Fibroblast of lung (primary cell): ENCODE data around the gene SMTN. TPM values are rescaled to one million over a fixed set of nuclear protein-coding genes. Genes with fewer than 3 reads are reported as not detected.

ENCODE experiments used
- DNase-seq, 2 donors: peaks; one replicate each; pipeline versions ENCODE4 v3.0.0 to v3.0.0-alpha.2; 2010; ENCODE audit warnings: low read depth in 2 of 2
- H2AFZ ChIP-seq: 2 replicates; pipeline ENCODE4 v1.5.1; 2012; ENCODE audit warnings: low read length, control low read depth, inconsistent platforms
- H3K27ac ChIP-seq: 2 replicates; pipeline ENCODE4 v1.5.1; 2011; ENCODE audit warnings: low read length, control low read depth; ENCODE audit not compliant: insufficient read depth
- H3K27me3 ChIP-seq: 2 replicates; pipeline ENCODE4 v1.5.1; 2011; ENCODE audit warnings: mild to moderate bottlenecking, low read length; ENCODE audit not compliant: control insufficient read depth, insufficient read depth
- H3K36me3 ChIP-seq: 2 replicates; pipeline ENCODE4 v1.5.1; 2011; ENCODE audit warnings: low read length; ENCODE audit not compliant: control insufficient read depth, insufficient read depth
- H3K4me1 ChIP-seq: 2 replicates; pipeline ENCODE4 v1.5.1; 2011; ENCODE audit warnings: low read length; ENCODE audit not compliant: control insufficient read depth, insufficient read depth; ENCODE audit errors: extremely low read depth
- H3K4me2 ChIP-seq: 2 replicates; pipeline ENCODE4 v1.5.1; 2011; ENCODE audit warnings: low read length, control low read depth; ENCODE audit not compliant: insufficient read depth; ENCODE audit errors: extremely low read depth
- H3K4me3 ChIP-seq, 4 experiments: fragments of 200-600 bp in 1 of 4; sonication (generic) in 1 of 4; replicated peaks in 1 of 4; 2 replicates each; pipeline ENCODE4 v1.5.1; 2011 to 2016; ENCODE audit warnings: low read length in 4 of 4, low read depth in 3 of 4, mild to moderate bottlenecking in 3 of 4, control low read depth in 2 of 4, inconsistent platforms in 1 of 4, mixed read lengths in 1 of 4; ENCODE audit not compliant: insufficient read depth in 1 of 4; ENCODE audit errors: control extremely low read depth in 1 of 4
- H3K79me2 ChIP-seq: 2 replicates; pipeline ENCODE4 v1.5.1; 2012; ENCODE audit warnings: mild to moderate bottlenecking, low read length, inconsistent platforms; ENCODE audit not compliant: control insufficient read depth, insufficient read depth
- H3K9ac ChIP-seq: 2 replicates; pipeline ENCODE4 v1.5.1; 2011; ENCODE audit warnings: mild to moderate bottlenecking, low read length, control low read depth; ENCODE audit not compliant: insufficient read depth
- H3K9me3 ChIP-seq: 2 replicates; pipeline ENCODE4 v1.5.1; 2012; ENCODE audit warnings: low read depth, low read length; ENCODE audit not compliant: control insufficient read depth, insufficient read depth
- H4K20me1 ChIP-seq: 2 replicates; pipeline ENCODE4 v1.5.1; 2011; ENCODE audit warnings: low read length; ENCODE audit not compliant: control insufficient read depth, insufficient read depth; ENCODE audit errors: extremely low read depth
- EZH2 ChIP-seq: IDR thresholded peaks from 2 replicates; pipeline ENCODE4 v1.5.1; 2012; ENCODE audit warnings: low read length, control low read depth, mild to moderate bottlenecking; ENCODE audit errors: missing control alignments
- polyA plus RNA-seq, 2 donors: library from polyadenylated mRNA; depleted of rRNA in 1 of 2; stranded (reverse) in 1 of 2; unstranded in 1 of 2; fragments of >200 nt; gene quantifications; 2 replicates each; pipeline ENCODE4 v1.2.1, GENCODE V29; 2011 to 2012; ENCODE audit warnings: missing spikeins in 1 of 2
- total RNA-seq: library from RNA; depleted of rRNA; stranded (reverse); fragments of >200 nt; gene quantifications from 2 replicates; pipeline ENCODE4 v1.2.1, GENCODE V29; 2014
- TF ChIP-seq, protein P1 (sequence below), 2 donors: IDR thresholded peaks in 1 of 2; conservative IDR thresholded peaks in 1 of 2; 1 replicate in 1 of 2; 2 replicates in 1 of 2; pipeline ENCODE4 v1.5.1; 2011 to 2012; ENCODE audit warnings: low read length in 2 of 2, control low read depth in 1 of 2, inconsistent platforms in 1 of 2, low read depth in 1 of 2, mild to moderate bottlenecking in 1 of 2

Gene SMTN
- total and polyA plus RNA-seq, 2 donors (not counting 1 experiment from before 2014, with no cell fraction given), result 43.7 to 95.1 TPM

DNA sequence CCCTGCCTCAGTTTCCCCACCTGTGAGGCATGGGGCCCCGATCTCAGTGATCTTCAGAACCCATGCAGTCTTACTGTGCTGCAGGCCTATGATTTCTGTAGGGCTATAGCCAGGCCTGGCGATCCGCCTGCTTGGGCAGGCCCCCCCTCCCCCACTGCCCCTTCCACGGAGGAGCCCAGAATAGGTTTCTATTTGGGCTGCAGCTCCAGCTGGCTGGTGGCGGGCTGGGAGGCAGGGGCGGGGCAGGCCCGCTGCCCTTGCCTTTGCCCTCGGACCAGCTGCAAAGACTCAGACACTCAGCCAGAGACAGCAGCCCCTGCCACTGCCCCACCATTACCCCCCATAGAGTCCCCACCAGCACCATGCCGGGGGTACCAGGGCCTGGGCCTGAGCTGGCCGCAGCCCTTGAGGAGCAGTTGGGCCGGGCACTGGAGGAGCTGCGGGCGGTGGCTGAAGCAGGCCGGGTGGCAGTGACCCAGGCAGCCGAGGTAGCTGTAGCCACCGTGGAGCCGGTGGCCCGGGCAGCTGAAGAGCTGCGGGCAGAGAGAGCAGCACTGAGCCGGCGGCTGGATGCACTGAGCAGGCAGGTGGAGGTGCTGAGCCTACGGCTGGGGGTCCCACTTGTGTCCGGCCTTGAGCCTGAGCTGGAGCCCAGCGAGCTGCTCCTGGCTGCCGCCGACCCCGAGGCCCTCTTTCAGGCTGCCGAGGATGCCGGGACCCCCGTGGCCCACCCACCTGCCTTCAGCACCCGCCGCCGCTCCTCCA lies 12.2 kb downstream of the SMTN start:
- TF ChIP-seq, protein P1, sequence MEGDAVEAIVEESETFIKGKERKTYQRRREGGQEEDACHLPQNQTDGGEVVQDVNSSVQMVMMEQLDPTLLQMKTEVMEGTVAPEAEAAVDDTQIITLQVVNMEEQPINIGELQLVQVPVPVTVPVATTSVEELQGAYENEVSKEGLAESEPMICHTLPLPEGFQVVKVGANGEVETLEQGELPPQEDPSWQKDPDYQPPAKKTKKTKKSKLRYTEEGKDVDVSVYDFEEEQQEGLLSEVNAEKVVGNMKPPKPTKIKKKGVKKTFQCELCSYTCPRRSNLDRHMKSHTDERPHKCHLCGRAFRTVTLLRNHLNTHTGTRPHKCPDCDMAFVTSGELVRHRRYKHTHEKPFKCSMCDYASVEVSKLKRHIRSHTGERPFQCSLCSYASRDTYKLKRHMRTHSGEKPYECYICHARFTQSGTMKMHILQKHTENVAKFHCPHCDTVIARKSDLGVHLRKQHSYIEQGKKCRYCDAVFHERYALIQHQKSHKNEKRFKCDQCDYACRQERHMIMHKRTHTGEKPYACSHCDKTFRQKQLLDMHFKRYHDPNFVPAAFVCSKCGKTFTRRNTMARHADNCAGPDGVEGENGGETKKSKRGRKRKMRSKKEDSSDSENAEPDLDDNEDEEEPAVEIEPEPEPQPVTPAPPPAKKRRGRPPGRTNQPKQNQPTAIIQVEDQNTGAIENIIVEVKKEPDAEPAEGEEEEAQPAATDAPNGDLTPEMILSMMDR (conservative IDR thresholded peaks at IDR 0.05 in 1 of 2, IDR thresholded peaks at IDR 0.05 in 1 of 2; ENCODE audit: low read depth in 1 of 2, low read length in 2 of 2), result no peak
- no peak for TF ChIP-seq EZH2
- no peaks in the 10 kb centered on the region for H3K27me3 ChIP-seq
- no peaks in the 10 kb centered on the region for H3K9me3 ChIP-seq
- H2AFZ ChIP-seq, result no peak overlapping the region
- H3K79me2 ChIP-seq, result peaks cover 21% of the 10 kb centered on the region
- H3K9ac ChIP-seq, result no peak overlapping the region
- H3K36me3 ChIP-seq, result peaks cover 83% of the 10 kb centered on the region
- H3K27ac ChIP-seq, result no peak overlapping the region
- no peak overlapping the region for H3K4me2 ChIP-seq
- no peaks in the 10 kb centered on the region for H3K4me1 ChIP-seq
- no peak overlapping the region for H3K4me3 ChIP-seq
- no peak for DNase-seq
- H4K20me1 ChIP-seq, result no peaks in the 10 kb centered on the region

DNA sequence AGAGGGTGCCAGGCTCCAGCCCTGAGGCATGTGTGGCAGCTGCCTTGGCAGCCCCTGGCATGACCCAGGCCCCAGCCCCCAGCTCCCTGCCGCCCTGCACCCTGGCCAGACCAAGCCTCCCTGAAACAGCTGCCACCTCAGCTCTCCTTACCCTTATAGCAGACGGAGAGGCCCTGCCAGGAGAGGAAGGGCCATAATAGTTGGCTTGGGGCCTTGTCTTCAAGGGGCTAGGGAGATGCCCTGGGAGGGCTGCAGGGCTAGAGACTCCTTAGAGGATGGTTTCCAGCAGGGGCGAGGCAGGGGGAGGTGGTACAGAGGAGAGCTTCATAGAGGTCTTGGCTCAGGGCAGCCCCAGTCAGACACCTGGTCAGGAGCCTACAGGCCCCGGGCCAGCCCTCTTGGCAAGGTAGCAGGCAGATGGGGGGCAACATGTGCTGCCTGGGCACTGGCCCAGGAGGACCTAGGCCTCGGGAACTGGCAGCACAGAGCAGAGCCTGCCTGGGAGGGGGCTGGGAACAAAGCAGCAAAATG lies 13.0 kb downstream of the SMTN start:
- no peak for DNase-seq
- Histone ChIP-seq H3K27ac (no peak overlapping the region), H4K20me1 (no peaks in the 10 kb centered on the region), H3K79me2 (peaks cover 17% of the 10 kb centered on the region), H3K9ac (no peak overlapping the region), H3K36me3 (peaks cover 81% of the 10 kb centered on the region), H3K27me3 (no peaks in the 10 kb centered on the region), H3K4me1 (no peaks in the 10 kb centered on the region), H3K4me2 (no peak overlapping the region), H3K9me3 (no peaks in the 10 kb centered on the region), H2AFZ (no peak overlapping the region), H3K4me3 (no peak overlapping the region)
- TF ChIP-seq, protein P1 (conservative IDR thresholded peaks at IDR 0.05 in 1 of 2, IDR thresholded peaks at IDR 0.05 in 1 of 2; ENCODE audit: low read depth in 1 of 2, low read length in 2 of 2), result no peak
- TF ChIP-seq EZH2, result no peak

DNA sequence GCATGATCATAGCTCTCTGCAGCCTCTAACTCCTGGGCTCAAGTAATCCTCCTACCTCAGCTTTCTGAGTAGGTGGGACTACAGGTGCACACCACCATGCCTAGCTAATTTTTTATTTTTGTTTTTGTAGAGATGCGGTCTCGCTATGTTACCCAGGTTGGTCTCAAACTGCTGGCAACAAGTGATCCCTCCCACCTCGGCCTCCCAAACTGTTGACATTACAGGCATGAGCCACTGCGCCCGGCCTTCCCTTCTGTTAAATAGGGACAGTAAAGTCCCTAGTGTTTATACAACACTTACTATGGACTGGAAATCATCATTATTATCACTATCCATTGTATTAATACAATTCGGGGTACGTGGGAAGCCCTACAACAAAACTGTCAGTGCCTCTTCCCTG lies 13.6 kb downstream of the SMTN start:
- Histone ChIP-seq H3K4me3 (no peak overlapping the region), H3K9me3 (no peaks in the 10 kb centered on the region), H3K79me2 (peaks cover 12% of the 10 kb centered on the region), H3K27ac (no peak overlapping the region), H3K27me3 (no peaks in the 10 kb centered on the region), H3K36me3 (peaks cover 81% of the 10 kb centered on the region), H3K4me2 (no peak overlapping the region), H4K20me1 (no peaks in the 10 kb centered on the region), H3K9ac (no peak overlapping the region), H3K4me1 (peaks cover 2% of the 10 kb centered on the region), H2AFZ (no peak overlapping the region)
- no peak for DNase-seq
- TF ChIP-seq EZH2, result no peak
- TF ChIP-seq, protein P1 (conservative IDR thresholded peaks at IDR 0.05 in 1 of 2, IDR thresholded peaks at IDR 0.05 in 1 of 2; ENCODE audit: low read depth in 1 of 2, low read length in 2 of 2), result no peak
